Activated CD4-positive, alpha-beta memory T cell treated with anti-CD3 and anti-CD28 coated beads, Interleukin-2, amount 10 ng/mL, durations not matched to agents 7 days and 5 days (primary cell): ENCODE results near the gene SLC22A16. TPM values are rescaled to one million over a fixed set of nuclear protein-coding genes. Genes with fewer than 3 reads are reported as not detected.

ENCODE experiments used
- total RNA-seq, 2 experiments: library from RNA; stranded (reverse); gene quantifications; one replicate each; pipeline ENCODE4 v1.2.3, GENCODE V29; 2021

Gene SLC22A16
- total RNA-seq, 2 experiments from 2014 or later: not detected

Other genes with a start within 250 kb of the SLC22A16 start
- gene METTL24, start 118.3 kb downstream of the SLC22A16 start, total RNA-seq: not detected
- not detected for gene DDO, start 61.0 kb downstream of the SLC22A16 start, total RNA-seq